Choroid plexus epithelial cell (primary cell): Measurements from ENCODE around the gene CA5A.

ENCODE experiments used
- DNase-seq: peaks from one replicate; pipeline ENCODE4 v3.0.0-alpha.2; 2010; ENCODE audit warnings: low read depth
- H3K4me3 ChIP-seq: 2 replicates; pipeline ENCODE4 v1.5.1; 2011; ENCODE audit warnings: low read depth, mild to moderate bottlenecking, control low read depth, low read length, moderate library complexity
- CTCF ChIP-seq: conservative IDR thresholded peaks from 2 replicates; pipeline ENCODE4 v1.5.1; 2011; ENCODE audit warnings: low read depth, mild to moderate bottlenecking, control low read depth, inconsistent platforms, low read length, moderate library complexity

The CA5A gene

GRCh38 chr16:87956098-87956364 lies 19.7 kb upstream of the CA5A start:
- no peak for DNase-seq
- no peak for TF ChIP-seq CTCF
- no peak overlapping the region for H3K4me3 ChIP-seq

GRCh38 chr16:87955302-87956097 lies 19.2 kb upstream of the CA5A start:
- H3K4me3 ChIP-seq = no peak overlapping the region
- no peak for TF ChIP-seq CTCF
- DNase-seq = no peak

DNA sequence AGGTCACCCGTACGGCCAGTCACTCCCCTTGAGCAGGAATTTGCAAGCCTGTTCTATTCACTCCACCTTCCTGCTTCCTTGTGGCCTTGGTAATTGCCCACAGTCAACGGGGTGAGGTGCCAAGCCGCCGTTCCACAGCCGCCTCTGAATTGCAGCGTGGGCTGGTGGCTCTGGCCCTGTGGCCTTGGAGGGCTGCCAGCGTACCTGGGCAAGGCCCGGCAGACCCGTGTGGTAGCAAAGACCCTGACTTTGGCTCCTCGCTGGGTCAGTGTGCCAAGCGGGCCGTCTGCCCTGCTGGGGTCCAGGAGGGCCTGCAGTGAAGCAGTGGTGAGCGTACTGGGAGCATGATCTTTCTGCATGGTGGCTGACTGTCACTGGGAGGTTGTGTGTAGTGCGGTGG lies 18.5 kb upstream of the CA5A start:
- no peak for DNase-seq
- no peak for TF ChIP-seq CTCF
- no peak overlapping the region for H3K4me3 ChIP-seq

- H3K4me3 ChIP-seq = no peak overlapping the region
- TF ChIP-seq CTCF = no peak
- no peak for DNase-seq
These were observed 18.0 kb upstream of the CA5A start for GRCh38 chr16:87954361-87954760.

DNA sequence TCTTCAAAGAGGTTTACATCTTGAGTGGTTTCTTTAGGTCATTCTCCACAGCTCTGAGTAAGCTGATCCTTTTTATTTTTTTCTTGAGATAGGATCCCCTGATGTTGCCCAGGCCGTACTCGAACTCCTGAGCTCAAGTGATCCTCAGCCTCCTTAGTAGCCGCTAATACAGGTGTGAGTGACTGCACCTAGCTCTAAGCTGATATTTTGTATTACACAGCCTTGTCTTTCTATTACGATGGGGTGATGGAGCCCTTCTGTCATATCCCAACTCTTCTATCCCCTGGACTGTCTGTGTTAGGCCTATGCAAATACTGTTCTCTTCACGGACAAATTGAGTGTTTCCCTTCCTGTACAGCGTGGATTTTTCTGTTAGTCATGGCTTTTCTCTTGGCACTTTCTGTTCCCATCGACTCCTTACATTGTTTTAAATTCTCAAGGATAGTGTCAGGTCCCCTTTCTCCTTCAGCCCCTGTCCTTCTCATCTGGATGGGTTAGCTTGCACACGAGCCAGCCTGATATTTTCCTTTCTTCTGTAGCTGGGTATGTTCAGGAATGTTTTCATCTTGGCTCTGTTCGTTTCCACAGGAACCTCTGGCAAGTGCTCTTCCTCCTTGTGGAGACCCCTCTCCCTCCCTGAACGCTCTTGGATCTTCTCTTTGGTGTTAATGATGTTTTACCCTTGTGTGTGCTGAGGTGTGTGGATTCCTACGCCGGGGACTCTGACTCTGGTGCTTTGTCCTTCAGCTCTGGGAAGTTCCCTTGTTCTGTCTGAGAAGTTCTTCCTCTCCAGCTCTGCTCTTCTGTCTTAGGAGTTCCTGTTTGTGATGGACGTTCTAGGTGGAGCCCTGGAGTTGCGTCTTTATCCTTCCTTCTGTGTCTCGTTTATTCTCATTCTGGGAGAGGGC lies 17.2 kb upstream of the CA5A start:
- TF ChIP-seq CTCF = no peak
- DNase-seq = no peak
- H3K4me3 ChIP-seq = no peak overlapping the region

- H3K4me3 ChIP-seq = peak overlapping the region; percentile 87
- no peak for DNase-seq
- TF ChIP-seq CTCF = no peak
These were observed 16.4 kb upstream of the CA5A start for GRCh38 chr16:87952751-87953150.
